SK-N-MC (cell line): ENCODE data around the gene ZNF618.

Experiments used
- EZH2 ChIP-seq: fragments of 200-600 bp; sonication (generic); IDR thresholded peaks from one replicate; pipeline ENCODE4 v1.6.1; 2017; ENCODE audit warnings: antibody characterized with exemption
- POLR2AphosphoS5 ChIP-seq: IDR thresholded peaks from 2 replicates; pipeline ENCODE4 v1.6.1; 2012; ENCODE audit warnings: mild to moderate bottlenecking, low read depth, low read length, borderline replicate concordance

DNA sequence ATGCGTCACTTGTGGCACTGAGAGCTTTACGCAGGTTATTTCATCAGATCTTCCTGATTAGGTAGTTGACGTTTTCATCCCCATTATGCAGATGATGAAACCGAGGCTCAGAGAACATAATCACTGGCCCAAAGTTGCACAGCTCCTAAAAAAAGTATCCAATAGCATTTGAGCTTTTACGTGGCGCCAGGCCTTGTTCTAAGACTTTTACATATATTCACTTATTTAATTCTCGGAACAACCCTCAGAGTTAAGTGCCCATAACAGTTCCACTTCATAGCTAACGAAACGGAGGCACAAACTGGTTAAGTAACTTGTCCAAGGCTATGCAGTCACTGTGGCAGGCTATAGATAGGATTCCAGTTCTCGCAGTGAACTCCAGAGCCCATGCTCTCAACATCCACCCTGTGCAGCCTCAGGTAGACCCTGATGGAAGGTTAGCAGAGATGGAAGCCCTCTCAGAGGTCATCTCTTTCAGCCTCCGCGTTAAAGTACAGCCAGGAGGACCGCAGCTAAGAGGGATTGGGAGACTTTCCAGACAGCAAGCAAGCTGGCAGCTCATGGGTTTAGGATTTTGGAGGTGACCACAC, 162.7 kb downstream of the ZNF618 start:
- TF ChIP-seq POLR2AphosphoS5 (no peak), EZH2 (no peak)
